GM18868 (cell line): ENCODE data around the gene ZDHHC19.

Experiments
- ATAC-seq: cut with Tn5 transposase; IDR thresholded peaks from one replicate; pipeline ENCODE4 v1.9.1; 2021; ENCODE audit warnings: mild to moderate bottlenecking, moderate library complexity; ENCODE audit not compliant: unreplicated experiment

The ZDHHC19 gene

GRCh38 chr3:196150481-196150880 is 60.7 kb downstream of the ZDHHC19 start:
- ATAC-seq, result no peak

- no peak for ATAC-seq
Measured at GRCh38 chr3:196149831-196150301, 61.3 kb downstream of the ZDHHC19 start.

GRCh38 chr3:196149375-196149774 is 61.8 kb downstream of the ZDHHC19 start:
- no peak for ATAC-seq
